Dermis microvascular lymphatic vessel endothelial cell (primary cell): Measurements from ENCODE around the gene NME4. TPM values are rescaled to one million over a fixed set of nuclear protein-coding genes. Genes with fewer than 3 reads are reported as not detected.

Source experiments
- DNase-seq, 2 donors: peaks; one replicate each; pipeline versions ENCODE4 v3.0.0 to v3.0.0-alpha.2; 2010; ENCODE audit warnings: low read depth in 2 of 2
- total RNA-seq: library from RNA; depleted of rRNA; stranded (reverse); fragments of >200 nt; gene quantifications from 2 replicates; pipeline ENCODE4 v1.2.1, GENCODE V29; 2014

The NME4 gene
- total RNA-seq, 1 donor from 2014 or later = 45.4 TPM

GRCh38 chr16:426115-426905 lies 29.3 kb downstream of the NME4 start:
- DNase-seq = peak in 1 of 2 donors; percentile 27

- no peak for DNase-seq
These were observed 29.9 kb downstream of the NME4 start for GRCh38 chr16:426906-427249.

GRCh38 chr16:427250-427649 lies 30.3 kb downstream of the NME4 start:
- DNase-seq = no peak

- no peak for DNase-seq
These were observed 33.9 kb downstream of the NME4 start for GRCh38 chr16:430904-431303.

- DNase-seq = peak in 1 of 2 donors; percentile 13
These were observed 43.6 kb downstream of the NME4 start for GRCh38 chr16:440627-441026.

GRCh38 chr16:441447-441846 lies 44.4 kb downstream of the NME4 start:
- DNase-seq = no peak

- no peak for DNase-seq
These were observed 46.0 kb downstream of the NME4 start for GRCh38 chr16:442976-443375.

GRCh38 chr16:444027-444426 lies 47.0 kb downstream of the NME4 start:
- DNase-seq = no peak

GRCh38 chr16:445566-445965 lies 48.6 kb downstream of the NME4 start:
- DNase-seq = no peak

Other genes starting within 250 kb of the NME4 start
- gene HBZ, start 244.6 kb upstream of the NME4 start, total RNA-seq = not detected in 2 replicates
- gene HBM, start 231.2 kb upstream of the NME4 start, total RNA-seq = not detected in 2 replicates
- gene HBA2, start 224.3 kb upstream of the NME4 start, total RNA-seq = 0.51 TPM in 1 of 2 replicates, not detected in the other
- gene HBA1, start 220.5 kb upstream of the NME4 start, total RNA-seq = not detected in 2 replicates
- 0.63 and 1.4 TPM in 2 replicates for gene HBQ1, start 216.7 kb upstream of the NME4 start, total RNA-seq
- 27.6 and 31.2 TPM in 2 replicates for gene LUC7L, start 167.8 kb upstream of the NME4 start, total RNA-seq
- gene FAM234A, start 162.4 kb upstream of the NME4 start, total RNA-seq = 33.1 and 58.9 TPM in 2 replicates
- gene RGS11, start 121.3 kb upstream of the NME4 start, total RNA-seq = 0.26 and 0.38 TPM in 2 replicates
- gene ARHGDIG, start 116.6 kb upstream of the NME4 start, total RNA-seq = 0.13 TPM in 1 of 2 replicates, not detected in the other
- gene PDIA2, start 114.0 kb upstream of the NME4 start, total RNA-seq = under 0.01 TPM in 1 of 2 replicates, not detected in the other
- 13.6 and 19.7 TPM in 2 replicates for gene AXIN1, start 44.5 kb upstream of the NME4 start, total RNA-seq
- gene MRPL28, start 26.7 kb upstream of the NME4 start, total RNA-seq = 60.3 and 77.0 TPM in 2 replicates
- gene PGAP6, start 15.2 kb upstream of the NME4 start, total RNA-seq = 66.6 and 120 TPM in 2 replicates
- 11.4 and 19.2 TPM in 2 replicates for gene DECR2, start 4.7 kb downstream of the NME4 start, total RNA-seq
- gene RAB11FIP3, start 28.4 kb downstream of the NME4 start, total RNA-seq = 19.0 and 48.9 TPM in 2 replicates
- gene CAPN15, start 130.5 kb downstream of the NME4 start, total RNA-seq = 18.9 and 31.5 TPM in 2 replicates
- not detected in 2 replicates for gene PRR35, start 163.2 kb downstream of the NME4 start, total RNA-seq
- gene NHLRC4, start 169.8 kb downstream of the NME4 start, total RNA-seq = 1.3 and 3.0 TPM in 2 replicates
- 12.3 and 28.8 TPM in 2 replicates for gene PIGQ, start 172.8 kb downstream of the NME4 start, total RNA-seq
- gene RAB40C, start 192.9 kb downstream of the NME4 start, total RNA-seq = 9.2 and 12.9 TPM in 2 replicates
- under 0.01 and 0.13 TPM in 2 replicates for gene WFIKKN1, start 233.8 kb downstream of the NME4 start, total RNA-seq
- gene METTL26, start 239.1 kb downstream of the NME4 start, total RNA-seq = 59.4 and 76.7 TPM in 2 replicates
- gene MCRIP2, start 244.6 kb downstream of the NME4 start, total RNA-seq = 9.8 and 10.1 TPM in 2 replicates